ENCODE measurements around the gene COL6A3.

The COL6A3 gene

DNA sequence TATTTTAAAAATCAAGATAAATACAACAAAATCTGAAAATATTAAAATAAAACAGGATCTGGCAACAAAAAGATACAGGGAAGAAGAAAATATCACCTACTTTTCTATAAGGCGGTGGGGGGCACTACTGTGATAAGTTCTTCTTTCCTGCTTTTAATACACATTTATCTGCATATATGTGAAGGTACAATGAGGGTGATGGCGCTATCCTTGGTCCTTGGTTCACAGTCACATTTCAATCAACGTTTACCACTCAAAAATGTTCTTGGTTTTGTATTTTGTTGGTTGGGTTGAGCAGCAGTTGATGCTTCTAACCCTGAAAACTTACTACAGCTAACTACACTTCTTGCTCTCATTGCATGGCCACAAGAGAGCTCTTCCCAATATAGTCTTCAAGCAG is 112.4 kb downstream of the COL6A3 start:
- DNase-seq (ENCODE audit: low read depth): no peak
- TF ChIP-seq, protein P1, sequence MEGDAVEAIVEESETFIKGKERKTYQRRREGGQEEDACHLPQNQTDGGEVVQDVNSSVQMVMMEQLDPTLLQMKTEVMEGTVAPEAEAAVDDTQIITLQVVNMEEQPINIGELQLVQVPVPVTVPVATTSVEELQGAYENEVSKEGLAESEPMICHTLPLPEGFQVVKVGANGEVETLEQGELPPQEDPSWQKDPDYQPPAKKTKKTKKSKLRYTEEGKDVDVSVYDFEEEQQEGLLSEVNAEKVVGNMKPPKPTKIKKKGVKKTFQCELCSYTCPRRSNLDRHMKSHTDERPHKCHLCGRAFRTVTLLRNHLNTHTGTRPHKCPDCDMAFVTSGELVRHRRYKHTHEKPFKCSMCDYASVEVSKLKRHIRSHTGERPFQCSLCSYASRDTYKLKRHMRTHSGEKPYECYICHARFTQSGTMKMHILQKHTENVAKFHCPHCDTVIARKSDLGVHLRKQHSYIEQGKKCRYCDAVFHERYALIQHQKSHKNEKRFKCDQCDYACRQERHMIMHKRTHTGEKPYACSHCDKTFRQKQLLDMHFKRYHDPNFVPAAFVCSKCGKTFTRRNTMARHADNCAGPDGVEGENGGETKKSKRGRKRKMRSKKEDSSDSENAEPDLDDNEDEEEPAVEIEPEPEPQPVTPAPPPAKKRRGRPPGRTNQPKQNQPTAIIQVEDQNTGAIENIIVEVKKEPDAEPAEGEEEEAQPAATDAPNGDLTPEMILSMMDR (IDR thresholded peaks at IDR 0.05; ENCODE audit: insufficient read depth, low read depth, low read length, missing control alignments): no peak
- no peak overlapping the region for H3K4me3 ChIP-seq (ENCODE audit: low read length)

DNA sequence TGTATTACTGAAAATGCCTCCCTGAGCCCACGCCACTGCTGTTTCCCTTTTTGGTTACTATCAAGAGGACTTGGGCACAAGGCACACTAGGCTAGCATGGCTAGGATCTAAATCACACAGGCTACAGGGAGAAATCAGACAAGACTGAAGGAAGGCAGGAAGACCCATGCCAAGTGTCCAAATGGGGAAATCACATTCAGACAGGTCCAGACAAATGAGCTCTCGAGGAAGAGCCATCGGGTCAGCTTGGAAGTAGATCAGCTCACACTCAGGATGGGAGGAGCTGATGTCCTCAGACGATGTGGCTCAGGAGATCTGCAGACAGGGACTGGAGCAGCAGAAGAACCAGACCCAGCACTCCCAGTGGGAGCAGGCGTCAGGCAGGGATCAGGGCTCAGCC is 113.2 kb downstream of the COL6A3 start:
- H3K4me3 ChIP-seq (ENCODE audit: low read length): no peak overlapping the region
- TF ChIP-seq, protein P1 (IDR thresholded peaks at IDR 0.05; ENCODE audit: insufficient read depth, low read depth, low read length, missing control alignments): no peak
- peak; percentile 33 for DNase-seq (ENCODE audit: low read depth)

DNA sequence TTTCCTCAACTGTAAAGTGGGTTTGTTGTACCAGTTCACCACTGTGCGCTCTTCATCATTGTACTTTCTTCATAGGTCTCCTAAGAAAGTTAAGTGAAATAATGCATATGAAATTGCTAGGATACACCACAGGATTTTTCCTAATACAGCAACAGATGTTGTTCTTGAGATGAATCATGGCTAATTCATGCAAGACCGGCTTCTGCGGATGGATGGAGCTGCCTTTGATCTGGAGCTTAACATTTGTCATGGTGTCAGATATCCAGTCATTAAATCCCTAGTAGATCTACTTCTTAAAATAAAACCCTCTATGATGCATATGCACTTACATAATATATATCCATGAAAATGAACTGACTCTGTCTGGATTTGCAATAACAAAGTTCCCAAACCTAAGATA is 114.1 kb downstream of the COL6A3 start:
- peak; percentile 98 for DNase-seq (ENCODE audit: low read depth)
- TF ChIP-seq, protein P1 (IDR thresholded peaks at IDR 0.05; ENCODE audit: insufficient read depth, low read depth, low read length, missing control alignments): no peak
- H3K4me3 ChIP-seq (ENCODE audit: low read length): no peak overlapping the region

DNA sequence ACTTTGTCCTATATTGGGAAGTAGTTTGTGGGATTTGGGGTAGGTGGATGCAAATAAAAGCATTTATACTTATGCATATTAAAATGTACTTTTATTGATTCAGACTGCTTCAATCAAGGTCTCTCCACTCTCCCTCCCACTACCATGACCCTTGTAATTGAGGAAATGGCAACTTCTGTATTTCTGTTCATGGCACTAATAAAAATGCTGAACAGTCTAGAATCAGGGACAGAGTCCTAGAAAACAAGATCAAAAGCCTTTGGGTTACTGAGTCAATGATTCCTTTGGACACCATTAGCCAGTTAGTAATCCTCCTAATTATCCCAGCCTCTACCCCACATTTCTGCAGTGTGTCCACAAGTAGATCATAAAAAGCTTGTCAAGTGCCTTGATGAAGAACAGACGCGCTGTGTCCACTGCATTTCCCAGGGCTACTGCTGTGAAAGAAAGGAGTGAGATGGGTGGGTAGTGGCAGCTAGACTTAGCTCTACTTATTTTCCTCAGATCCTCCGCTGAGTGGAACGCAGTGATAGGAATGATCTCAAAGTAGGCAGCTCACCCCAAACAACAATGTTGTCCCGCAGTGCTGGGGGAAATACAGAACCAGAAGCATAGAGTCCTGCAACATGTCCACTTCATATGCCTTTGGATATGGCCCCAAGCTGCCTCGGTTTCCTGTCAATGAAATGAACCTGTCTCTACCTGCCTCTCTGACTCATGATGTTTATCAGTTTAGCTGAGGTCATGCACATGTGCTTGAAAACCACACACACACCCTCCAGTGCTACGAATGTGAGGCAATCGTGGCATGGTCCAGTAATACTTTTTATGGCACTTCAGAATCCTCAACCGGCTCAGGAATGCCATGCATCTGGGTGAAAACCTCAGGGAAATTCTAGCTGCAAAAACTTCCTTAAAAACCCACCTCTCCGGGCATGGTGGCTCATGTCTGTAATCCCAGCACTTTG is 115.5 kb downstream of the COL6A3 start:
- DNase-seq (ENCODE audit: low read depth): peak; percentile 99

DNA sequence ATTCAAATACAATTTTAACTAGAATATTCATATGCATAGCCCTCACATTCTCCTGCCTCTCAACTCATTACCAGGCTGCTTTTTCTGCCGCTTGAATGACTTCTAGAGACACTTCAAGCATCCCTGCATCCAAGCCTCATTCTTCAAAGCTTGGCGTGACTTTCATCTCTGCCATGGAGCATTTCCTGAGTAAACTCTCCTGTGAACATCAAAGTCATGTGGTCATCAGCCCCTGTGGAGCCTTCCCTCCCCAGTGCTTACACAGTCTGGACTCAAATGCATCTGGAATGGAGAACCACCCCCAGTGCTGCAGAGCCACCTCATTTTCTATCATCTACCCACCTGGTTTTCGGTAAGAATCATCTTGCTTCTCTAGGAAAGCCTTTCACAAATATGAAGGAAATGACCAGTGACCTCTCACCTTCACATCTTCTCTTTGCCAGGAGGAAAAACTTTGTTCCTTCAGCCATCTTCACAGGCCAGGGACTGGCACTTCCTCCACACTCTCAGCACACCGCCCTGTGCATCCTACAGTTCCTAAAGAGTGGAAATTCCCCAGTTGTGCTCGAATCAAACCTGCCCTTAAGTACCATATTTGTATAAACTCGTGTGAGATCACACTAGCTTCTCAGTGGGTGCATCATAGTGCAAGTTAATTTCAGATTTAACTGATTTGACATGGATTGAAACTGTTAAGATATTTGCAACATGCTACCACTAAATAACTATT is 116.4 kb downstream of the COL6A3 start:
- TF ChIP-seq, protein P1 (IDR thresholded peaks at IDR 0.05; ENCODE audit: insufficient read depth, low read depth, low read length, missing control alignments): no peak
- no peak overlapping the region for H3K4me3 ChIP-seq (ENCODE audit: low read length)
- no peak for DNase-seq (ENCODE audit: low read depth)

More for the DNA sequence above, 115.5 kb downstream of the COL6A3 start:
- TF ChIP-seq, protein P1 (IDR thresholded peaks at IDR 0.05; ENCODE audit: insufficient read depth, low read depth, low read length, missing control alignments): no peak
- H3K4me3 ChIP-seq (ENCODE audit: low read length): no peak overlapping the region

DNA sequence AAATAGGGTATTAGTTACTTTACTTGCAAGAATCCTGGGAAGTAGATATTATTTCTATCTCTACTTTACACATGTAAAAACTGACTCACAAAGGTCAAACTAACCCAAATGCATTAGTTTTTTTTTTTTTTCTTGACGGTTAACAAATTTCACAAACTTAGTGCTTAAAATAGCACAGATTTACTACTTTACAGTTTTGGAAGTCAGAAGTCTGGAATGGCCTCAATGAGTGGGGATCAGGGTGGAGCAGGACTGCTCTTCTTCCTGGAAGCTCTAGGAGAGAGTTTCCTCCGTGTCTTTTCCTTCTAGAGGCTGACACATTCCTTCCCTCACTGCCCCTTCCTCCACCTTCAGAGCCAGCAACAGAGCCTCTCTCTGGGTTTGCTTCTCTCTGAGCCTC is 117.2 kb downstream of the COL6A3 start:
- no peak overlapping the region for H3K4me3 ChIP-seq (ENCODE audit: low read length)
- TF ChIP-seq, protein P1 (IDR thresholded peaks at IDR 0.05; ENCODE audit: insufficient read depth, low read depth, low read length, missing control alignments): no peak
- DNase-seq (ENCODE audit: low read depth): no peak
